CD4-positive, alpha-beta T cell treated with Interferon gamma for 1 hour (primary cell): ENCODE measurements around the gene HOGA1.
"Not testable (repeated sequence)": the region's sequence is repeated elsewhere in the genome, so short reads cannot be mapped to it uniquely, and the experiment has no call there.

Experiments used
- DNase-seq: peaks from one replicate; pipeline ENCODE4 v3.0.0-alpha.2; 2020

The HOGA1 gene

GRCh38 chr10:97584060-97584797, at the start of gene HOGA1:
Gene HOGA1, plus strand, starts transcription at chr10:97584389. Its CDS starts 315 bp downstream, at chr10:97584704.
- DNase-seq, result no peak

GRCh38 chr10:97534746-97535367, 49.3 kb upstream of the HOGA1 start:
- peak; percentile 6 for DNase-seq

- DNase-seq, result no peak
Measured at GRCh38 chr10:97537186-97537869, 46.9 kb upstream of the HOGA1 start.

GRCh38 chr10:97538411-97538810, 45.8 kb upstream of the HOGA1 start:
- DNase-seq, result no peak

- DNase-seq, result no peak
Measured at GRCh38 chr10:97538839-97539238, 45.4 kb upstream of the HOGA1 start.

GRCh38 chr10:97539523-97540200, 44.5 kb upstream of the HOGA1 start:
- no peak for DNase-seq

- DNase-seq, result no peak
Measured at GRCh38 chr10:97540669-97541500, 43.3 kb upstream of the HOGA1 start.

- DNase-seq, result peak; percentile 37
Measured at GRCh38 chr10:97542169-97543024, 41.8 kb upstream of the HOGA1 start.

- DNase-seq, result peak; percentile 60
Measured at GRCh38 chr10:97543025-97543546, 41.1 kb upstream of the HOGA1 start.

- no peak for DNase-seq
Measured at GRCh38 chr10:97546456-97547270, 37.5 kb upstream of the HOGA1 start.

- no peak for DNase-seq
Measured at GRCh38 chr10:97547271-97547600, 37.0 kb upstream of the HOGA1 start.

GRCh38 chr10:97547962-97548361, 36.2 kb upstream of the HOGA1 start:
- DNase-seq, result no peak

- DNase-seq, result no peak
Measured at GRCh38 chr10:97548828-97549455, 35.2 kb upstream of the HOGA1 start.

- no peak for DNase-seq
Measured at GRCh38 chr10:97549587-97550322, 34.4 kb upstream of the HOGA1 start.

- no peak for DNase-seq
Measured at GRCh38 chr10:97550336-97551149, 33.6 kb upstream of the HOGA1 start.

GRCh38 chr10:97551271-97551670, 32.9 kb upstream of the HOGA1 start:
- no peak for DNase-seq

- peak; percentile 51 for DNase-seq
Measured at GRCh38 chr10:97553575-97554031, 30.6 kb upstream of the HOGA1 start.

GRCh38 chr10:97554336-97554735, 29.9 kb upstream of the HOGA1 start:
- not testable (repeated sequence) for DNase-seq
